ENCODE results near the gene OGFR.

DNA sequence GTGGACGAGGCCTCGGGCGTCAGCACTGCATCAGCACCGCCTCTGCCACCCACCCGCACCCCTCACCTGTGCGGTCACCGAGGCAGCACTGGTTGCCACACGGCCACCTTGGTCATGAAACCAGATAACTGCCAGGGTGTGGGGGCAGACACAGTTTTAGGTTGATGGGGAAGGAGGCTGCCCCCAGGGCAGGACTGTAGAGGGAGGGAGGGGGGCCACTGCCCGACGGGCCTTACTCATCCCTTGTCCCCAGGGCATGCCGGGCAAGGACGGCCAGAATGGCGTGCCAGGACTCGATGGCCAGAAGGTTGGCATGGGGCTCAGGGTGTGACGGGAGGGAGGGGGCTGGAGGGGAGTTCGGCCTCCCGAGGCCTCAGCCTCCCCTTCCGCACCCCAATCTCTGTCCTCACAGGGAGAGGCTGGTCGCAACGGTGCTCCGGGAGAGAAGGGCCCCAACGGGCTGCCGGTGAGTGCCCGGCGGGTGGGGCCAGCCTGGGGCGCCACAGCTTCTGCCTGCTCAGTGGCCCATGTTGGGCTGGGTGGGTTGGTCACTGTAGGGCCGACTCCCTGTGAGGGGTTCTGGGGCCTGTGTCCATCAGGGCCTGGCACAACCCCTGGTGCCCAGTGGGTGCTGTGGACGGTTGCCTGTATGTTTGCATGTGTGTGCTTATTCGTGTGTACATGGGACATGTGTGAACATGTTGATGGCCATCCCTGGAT, 24.0 kb downstream of the OGFR start:
- TF ChIP-seq, protein P1, sequence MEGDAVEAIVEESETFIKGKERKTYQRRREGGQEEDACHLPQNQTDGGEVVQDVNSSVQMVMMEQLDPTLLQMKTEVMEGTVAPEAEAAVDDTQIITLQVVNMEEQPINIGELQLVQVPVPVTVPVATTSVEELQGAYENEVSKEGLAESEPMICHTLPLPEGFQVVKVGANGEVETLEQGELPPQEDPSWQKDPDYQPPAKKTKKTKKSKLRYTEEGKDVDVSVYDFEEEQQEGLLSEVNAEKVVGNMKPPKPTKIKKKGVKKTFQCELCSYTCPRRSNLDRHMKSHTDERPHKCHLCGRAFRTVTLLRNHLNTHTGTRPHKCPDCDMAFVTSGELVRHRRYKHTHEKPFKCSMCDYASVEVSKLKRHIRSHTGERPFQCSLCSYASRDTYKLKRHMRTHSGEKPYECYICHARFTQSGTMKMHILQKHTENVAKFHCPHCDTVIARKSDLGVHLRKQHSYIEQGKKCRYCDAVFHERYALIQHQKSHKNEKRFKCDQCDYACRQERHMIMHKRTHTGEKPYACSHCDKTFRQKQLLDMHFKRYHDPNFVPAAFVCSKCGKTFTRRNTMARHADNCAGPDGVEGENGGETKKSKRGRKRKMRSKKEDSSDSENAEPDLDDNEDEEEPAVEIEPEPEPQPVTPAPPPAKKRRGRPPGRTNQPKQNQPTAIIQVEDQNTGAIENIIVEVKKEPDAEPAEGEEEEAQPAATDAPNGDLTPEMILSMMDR (IDR thresholded peaks at IDR 0.05; ENCODE audit: low read depth, low read length, poor library complexity, severe bottlenecking) = no peak
- TF ChIP-seq EZH2phosphoT487 (IDR thresholded peaks at IDR 0.05; ENCODE audit: borderline replicate concordance, low read length) = no peak

Measured in DOHH2 (cell line).